ENCODE measurements around the gene IGFLR1. TPM values are rescaled to one million over a fixed set of nuclear protein-coding genes. Genes with fewer than 3 reads are reported as not detected.
A peak's percentile ranks its signal among the peaks of the same experiment; 100 is the strongest.

Gene IGFLR1
- total and polyA plus RNA-seq, 9 of the 15 experiments (the other 6 are each of a cell fraction or from before 2014, with no cell fraction given) = 1.0 to 14.3 (median 4.6) TPM

GRCh38 chr19:35744430-35745327, 2.4 kb upstream of the IGFLR1 start (continued):
- TF ChIP-seq ATF6 (CRISPR knock-in tag; IDR thresholded peaks at IDR 0.05) = no peak
- peak; percentile 71 for TF ChIP-seq RBBP5 (IDR thresholded peaks at IDR 0.05; ENCODE audit: borderline replicate concordance, insufficient read depth, low read length, poor library complexity, severe bottlenecking)
- no peak for TF ChIP-seq SETDB1 (IDR thresholded peaks at IDR 0.05; ENCODE audit: low read length)
- TF ChIP-seq CTCF (IDR thresholded peaks at IDR 0.05 in 2 of 3, conservative IDR thresholded peaks at IDR 0.05 in 1 of 3; ENCODE audit: insufficient read depth in 2 of 3, low read depth in 1 of 3, low read length in 3 of 3) = peak; percentile 58 to 70 (median 63); a peak in 5 of 6 replicates
- peak; percentile 55 for TF ChIP-seq TAF1 (IDR thresholded peaks at IDR 0.05; ENCODE audit: control insufficient read depth, extremely low read depth, insufficient read depth, low read length, severe bottlenecking)
- TF ChIP-seq FOXJ3 (CRISPR knock-in tag; IDR thresholded peaks at IDR 0.05) = no peak
- TF ChIP-seq RAD21 (CRISPR knock-in tag; conservative IDR thresholded peaks at IDR 0.05 in 1 of 2, IDR thresholded peaks at IDR 0.05 in 1 of 2) = no peak
- TF ChIP-seq MBD1 (CRISPR knock-in tag; IDR thresholded peaks at IDR 0.05) = no peak
- TF ChIP-seq ZNF324 (CRISPR knock-in tag; IDR thresholded peaks at IDR 0.05) = no peak
- peak; percentile 76 for TF ChIP-seq ZFP36 (IDR thresholded peaks at IDR 0.05; ENCODE audit: low read depth, low read length, partially characterized antibody)
- no peak for TF ChIP-seq CBX2 (IDR thresholded peaks at IDR 0.05; ENCODE audit: insufficient read depth, low read length, poor library complexity, severe bottlenecking)
- TF ChIP-seq ZNF41 (CRISPR knock-in tag; conservative IDR thresholded peaks at IDR 0.05) = no peak
- TF ChIP-seq BHLHE40 (IDR thresholded peaks at IDR 0.05; ENCODE audit: low read length) = 0 out of 2 replicates have a peak, but pooled peaks have one; percentile 24
- TF ChIP-seq E2F1 (CRISPR knock-in tag; IDR thresholded peaks at IDR 0.05) = 0 out of 2 replicates have a peak, but pooled peaks have one; percentile 29
- TF ChIP-seq BRD4 (IDR thresholded peaks at IDR 0.05) = peak; percentile 39; the same call in 1 of the 2 replicates
- TF ChIP-seq NCOA6 (IDR thresholded peaks at IDR 0.05) = no peak
- TF ChIP-seq RBFOX2 (IDR thresholded peaks at IDR 0.05; ENCODE audit: low read depth, low read length) = peak; percentile 86
- TF ChIP-seq ZNF511 (CRISPR knock-in tag; IDR thresholded peaks at IDR 0.05) = 0 out of 2 replicates have a peak, but pooled peaks have one; percentile 20
